GM10266 (cell line): ENCODE measurements around the gene IL3RA.

Source experiments
- DNase-seq: peaks from one replicate; pipeline ENCODE4 v3.0.0; 2012; ENCODE audit errors: extremely low spot score
- TF ChIP-seq, protein P1 (sequence below): IDR thresholded peaks from 2 replicates; pipeline ENCODE4 v1.5.1; 2012; ENCODE audit warnings: mild to moderate bottlenecking, low read depth; ENCODE audit not compliant: control insufficient read depth, insufficient read depth; ENCODE audit errors: missing control alignments

The IL3RA gene

DNA sequence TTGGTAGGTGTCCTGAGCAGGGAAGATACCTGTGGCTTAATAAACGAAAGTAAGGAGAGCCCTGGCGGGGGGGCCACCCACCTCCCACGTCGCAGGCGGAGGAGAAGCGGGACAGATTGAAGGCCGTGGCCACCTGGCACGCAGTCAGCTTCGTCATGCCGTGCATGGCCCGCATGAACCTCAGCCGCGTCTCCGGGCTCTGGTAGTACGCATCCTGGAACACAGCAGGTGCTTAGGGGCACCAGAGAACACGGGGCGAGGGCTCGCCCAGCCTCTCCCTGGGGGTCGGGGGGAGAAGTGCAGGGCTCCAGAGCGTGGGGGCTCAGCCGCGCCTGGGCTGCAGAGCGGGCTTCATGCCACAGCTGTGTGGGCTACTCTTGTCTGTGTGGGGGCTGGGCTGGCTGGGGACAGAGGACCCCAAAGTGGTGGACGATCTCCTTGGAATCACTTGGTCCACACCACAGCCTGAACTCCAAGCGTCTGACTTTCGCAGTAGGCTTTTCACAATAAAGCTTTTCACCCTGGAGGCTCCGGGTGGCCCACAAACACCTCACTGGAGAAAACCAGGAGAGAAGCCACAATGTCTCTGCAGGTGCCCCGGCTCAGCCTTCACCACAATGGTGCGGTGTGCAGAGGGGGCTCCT, 82.4 kb downstream of the IL3RA start:
- DNase-seq, result no peak
- TF ChIP-seq, protein P1, sequence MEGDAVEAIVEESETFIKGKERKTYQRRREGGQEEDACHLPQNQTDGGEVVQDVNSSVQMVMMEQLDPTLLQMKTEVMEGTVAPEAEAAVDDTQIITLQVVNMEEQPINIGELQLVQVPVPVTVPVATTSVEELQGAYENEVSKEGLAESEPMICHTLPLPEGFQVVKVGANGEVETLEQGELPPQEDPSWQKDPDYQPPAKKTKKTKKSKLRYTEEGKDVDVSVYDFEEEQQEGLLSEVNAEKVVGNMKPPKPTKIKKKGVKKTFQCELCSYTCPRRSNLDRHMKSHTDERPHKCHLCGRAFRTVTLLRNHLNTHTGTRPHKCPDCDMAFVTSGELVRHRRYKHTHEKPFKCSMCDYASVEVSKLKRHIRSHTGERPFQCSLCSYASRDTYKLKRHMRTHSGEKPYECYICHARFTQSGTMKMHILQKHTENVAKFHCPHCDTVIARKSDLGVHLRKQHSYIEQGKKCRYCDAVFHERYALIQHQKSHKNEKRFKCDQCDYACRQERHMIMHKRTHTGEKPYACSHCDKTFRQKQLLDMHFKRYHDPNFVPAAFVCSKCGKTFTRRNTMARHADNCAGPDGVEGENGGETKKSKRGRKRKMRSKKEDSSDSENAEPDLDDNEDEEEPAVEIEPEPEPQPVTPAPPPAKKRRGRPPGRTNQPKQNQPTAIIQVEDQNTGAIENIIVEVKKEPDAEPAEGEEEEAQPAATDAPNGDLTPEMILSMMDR, result no peak

DNA sequence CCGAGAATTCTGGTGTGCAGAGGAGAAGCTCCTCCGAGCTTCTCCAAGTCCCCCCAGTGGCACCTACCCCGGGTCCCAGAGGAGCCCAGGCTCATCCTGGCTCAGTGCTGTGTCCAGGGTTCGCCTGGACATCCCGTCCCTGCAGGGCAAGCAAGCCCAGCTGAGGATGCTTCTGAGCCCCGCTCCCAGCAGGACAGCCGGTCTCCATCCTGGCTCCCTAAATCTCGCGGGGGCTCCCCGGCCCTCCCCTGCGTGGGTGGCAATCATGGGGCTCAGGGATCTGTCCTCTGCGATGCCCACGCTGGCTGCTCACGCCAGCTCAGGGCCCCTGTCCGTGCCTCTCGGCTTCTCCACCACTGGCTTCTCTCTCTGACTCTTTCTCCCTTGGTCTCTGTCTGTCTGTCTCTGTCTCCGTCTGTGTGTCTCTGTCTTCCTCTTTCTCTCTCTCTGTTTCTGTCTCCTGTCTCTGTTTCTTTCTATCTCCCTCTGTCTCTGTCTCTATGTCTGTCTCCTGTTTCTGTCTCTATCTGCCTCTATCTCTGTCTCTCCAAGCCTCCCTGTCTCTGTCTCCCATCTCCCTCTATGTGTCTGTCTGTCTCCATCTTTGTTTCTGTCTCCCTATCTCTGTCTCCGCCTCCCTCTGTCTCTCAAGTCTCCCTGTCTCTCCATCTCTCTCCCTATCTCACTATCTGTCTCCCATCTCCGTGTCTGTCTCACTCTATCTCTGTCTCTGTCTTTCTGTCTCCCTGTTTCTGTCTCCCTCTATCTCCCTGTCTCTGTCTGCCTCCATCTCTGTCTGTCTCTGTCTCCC, 83.2 kb downstream of the IL3RA start:
- TF ChIP-seq, protein P1, result no peak
- no peak for DNase-seq

DNA sequence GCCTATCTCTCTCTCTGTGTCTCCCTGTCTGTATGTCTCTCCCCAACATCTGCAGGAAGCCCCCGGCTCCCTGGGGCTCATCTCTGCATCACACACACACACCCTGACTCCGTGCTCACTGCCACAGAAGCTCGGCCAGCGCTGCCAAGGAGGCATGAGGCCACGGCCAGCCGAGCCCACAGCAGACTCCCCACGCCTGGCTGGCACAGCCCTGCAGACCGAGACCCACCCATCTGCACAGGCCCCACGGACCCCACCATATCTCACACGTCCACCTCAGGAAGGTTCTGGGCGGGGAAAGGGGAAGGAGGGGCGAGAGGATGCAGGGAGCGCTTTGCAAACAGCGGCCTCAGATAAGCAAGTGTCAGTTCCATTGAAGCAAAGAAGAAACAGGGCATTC, 83.8 kb downstream of the IL3RA start:
- no peak for DNase-seq
- TF ChIP-seq, protein P1, result no peak

DNA sequence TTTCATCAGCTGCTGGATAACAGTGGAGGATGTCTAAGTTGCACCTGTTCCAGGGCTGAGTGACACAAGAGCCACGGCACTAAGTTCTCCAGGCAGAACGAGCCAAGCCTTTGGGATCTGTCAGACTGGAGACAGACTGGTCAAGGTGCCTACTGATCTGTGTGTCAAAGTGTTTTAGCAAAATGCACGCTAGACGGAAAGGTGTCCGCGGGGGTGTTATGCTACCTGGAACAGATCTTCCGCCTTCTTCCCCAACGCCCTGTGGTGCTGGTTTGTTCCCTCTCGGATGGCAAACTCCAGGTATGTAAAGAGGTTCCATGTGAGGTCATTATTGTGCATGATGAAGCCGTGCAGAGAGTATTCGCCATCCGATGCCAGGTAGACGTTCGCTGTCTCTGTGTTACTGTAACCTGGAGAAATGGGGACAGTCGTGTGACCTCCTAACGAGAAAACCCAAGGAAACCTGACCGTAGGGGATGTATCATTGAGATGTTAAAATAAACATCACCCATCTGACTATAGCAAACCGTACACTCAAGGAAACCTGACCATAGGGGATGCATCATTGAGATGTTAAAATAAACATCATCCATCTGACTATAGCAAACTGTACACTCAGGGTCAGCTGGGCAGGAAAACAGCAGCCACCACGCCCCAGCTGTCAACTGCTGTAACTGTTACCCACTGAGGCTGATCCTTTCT, 85.0 kb downstream of the IL3RA start:
- no peak for DNase-seq
- TF ChIP-seq, protein P1, result no peak

DNA sequence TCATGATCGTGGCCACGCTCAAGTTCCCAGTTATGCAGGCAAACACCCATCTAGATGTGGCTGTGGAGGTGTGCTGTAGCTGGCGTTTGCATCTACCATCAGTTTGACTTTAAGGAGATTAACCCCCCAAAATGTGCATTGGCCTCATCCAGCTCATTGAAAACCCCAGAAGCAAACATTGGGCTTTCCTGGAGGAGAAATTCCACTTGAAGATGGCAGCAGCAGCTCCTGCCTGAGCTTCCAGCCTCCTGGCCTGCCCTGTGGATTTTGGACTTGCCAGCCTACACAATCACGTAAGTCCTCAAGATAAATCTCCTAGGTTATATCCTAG, 85.5 kb downstream of the IL3RA start:
- TF ChIP-seq, protein P1, result no peak
- no peak for DNase-seq

DNA sequence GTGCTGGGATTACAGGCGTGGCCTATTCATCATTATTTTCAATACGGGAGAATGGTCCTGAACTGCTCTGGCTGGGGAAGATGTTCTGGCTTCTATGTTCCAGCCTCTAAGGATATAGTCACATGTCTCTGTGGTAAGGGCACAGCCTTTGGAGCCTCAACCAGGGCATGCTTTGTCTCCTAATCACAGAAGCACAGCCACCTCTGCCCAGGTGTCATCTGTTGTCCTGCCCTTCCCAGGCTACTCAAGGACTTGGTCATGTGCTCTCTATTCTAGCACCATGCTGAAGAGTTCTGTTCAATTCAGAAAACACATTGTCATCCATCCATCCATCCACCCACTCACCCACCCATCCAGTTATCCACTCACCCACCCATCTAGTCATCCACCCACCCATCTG, 86.6 kb downstream of the IL3RA start:
- TF ChIP-seq, protein P1, result no peak
- DNase-seq, result no peak

DNA sequence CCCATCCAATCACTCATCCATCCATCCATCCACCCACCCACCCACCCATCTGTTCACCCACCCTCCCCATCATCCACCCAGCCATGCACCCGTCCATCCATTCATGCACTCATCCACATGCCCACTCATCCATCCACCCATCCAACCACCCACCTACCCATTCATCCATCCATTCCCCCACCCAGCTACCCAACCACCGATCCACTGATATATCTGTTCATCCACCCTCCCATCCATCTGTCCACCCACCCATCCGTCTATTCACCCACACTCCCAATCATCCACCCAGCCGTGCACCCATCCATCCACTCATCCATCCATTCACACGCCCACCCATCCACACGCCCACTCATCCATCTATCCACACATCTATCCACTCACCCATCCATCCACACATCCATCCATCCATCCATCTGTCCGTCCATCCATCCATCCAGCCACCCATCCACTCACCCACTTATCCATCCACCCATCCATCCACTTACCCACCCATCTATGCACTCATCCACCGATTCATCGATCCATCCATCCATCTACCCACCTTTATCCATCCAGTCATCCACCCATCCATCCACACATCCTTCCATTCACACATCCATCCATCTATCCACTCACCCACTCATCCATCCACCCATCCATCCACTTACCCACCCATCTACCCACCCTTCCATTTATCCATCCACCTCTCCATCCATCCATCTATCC, 87.7 kb downstream of the IL3RA start:
- no peak for DNase-seq
- TF ChIP-seq, protein P1, result no peak
